ES-I3 (cell line): Measurements from ENCODE around the gene CELF5.

ENCODE experiments used
- H3K36me3 ChIP-seq: 2 replicates; pipeline ENCODE4 v1.6.1; 2013; ENCODE audit warnings: mild to moderate bottlenecking, low read length, control low read depth, moderate library complexity; ENCODE audit not compliant: insufficient read depth
- H3K4me1 ChIP-seq: 2 replicates; pipeline ENCODE4 v1.6.1; 2013; ENCODE audit warnings: mild to moderate bottlenecking, control low read depth, low read length; ENCODE audit not compliant: insufficient read depth
- H3K9ac ChIP-seq: 2 replicates; pipeline ENCODE4 v1.6.1; 2013; ENCODE audit warnings: low read depth, mild to moderate bottlenecking, low read length, moderate library complexity
- H3K9me3 ChIP-seq: 2 replicates; pipeline ENCODE4 v1.6.1; 2013; ENCODE audit warnings: mild to moderate bottlenecking, low read length, moderate library complexity; ENCODE audit not compliant: control insufficient read depth, insufficient read depth

The CELF5 gene

GRCh38 chr19:3257071-3257470 is 32.6 kb downstream of the CELF5 start:
- Histone ChIP-seq H3K9ac (no peak overlapping the region), H3K9me3 (0 out of 2 replicates have a peak, but pooled peaks cover 5% of the 10 kb centered on the region), H3K4me1 (no peaks in the 10 kb centered on the region), H3K36me3 (no peaks in the 10 kb centered on the region)

GRCh38 chr19:3262362-3262761 is 37.9 kb downstream of the CELF5 start:
- Histone ChIP-seq H3K36me3 (no peaks in the 10 kb centered on the region), H3K9ac (no peak overlapping the region), H3K4me1 (no peaks in the 10 kb centered on the region; the same call in 1 of the 2 replicates), H3K9me3 (no peaks in the 10 kb centered on the region)

- Histone ChIP-seq H3K9ac (no peak overlapping the region), H3K4me1 (no peaks in the 10 kb centered on the region; the same call in 1 of the 2 replicates), H3K9me3 (no peaks in the 10 kb centered on the region), H3K36me3 (no peaks in the 10 kb centered on the region)
Observed at GRCh38 chr19:3263866-3264265, 39.4 kb downstream of the CELF5 start.

GRCh38 chr19:3265432-3265831 is 41.0 kb downstream of the CELF5 start:
- H3K4me1 ChIP-seq, result no peaks in the 10 kb centered on the region; the same call in 1 of the 2 replicates
- H3K36me3 ChIP-seq, result no peaks in the 10 kb centered on the region
- H3K9ac ChIP-seq, result no peak overlapping the region
- no peaks in the 10 kb centered on the region for H3K9me3 ChIP-seq

GRCh38 chr19:3266092-3266693 is 41.7 kb downstream of the CELF5 start:
- Histone ChIP-seq H3K36me3 (no peaks in the 10 kb centered on the region), H3K4me1 (no peaks in the 10 kb centered on the region; the same call in 1 of the 2 replicates), H3K9ac (no peak overlapping the region), H3K9me3 (no peaks in the 10 kb centered on the region)

GRCh38 chr19:3266792-3267514 is 42.5 kb downstream of the CELF5 start:
- no peaks in the 10 kb centered on the region for H3K36me3 ChIP-seq
- H3K9me3 ChIP-seq, result no peaks in the 10 kb centered on the region
- no peaks in the 10 kb centered on the region; the same call in 1 of the 2 replicates for H3K4me1 ChIP-seq
- H3K9ac ChIP-seq, result no peak overlapping the region; the same call in 1 of the 2 replicates

GRCh38 chr19:3268326-3268725 is 43.9 kb downstream of the CELF5 start:
- no peak overlapping the region for H3K9ac ChIP-seq
- H3K4me1 ChIP-seq, result no peaks in the 10 kb centered on the region; the same call in 1 of the 2 replicates
- H3K36me3 ChIP-seq, result no peaks in the 10 kb centered on the region
- H3K9me3 ChIP-seq, result no peaks in the 10 kb centered on the region

- no peak overlapping the region for H3K9ac ChIP-seq
- no peaks in the 10 kb centered on the region for H3K36me3 ChIP-seq
- H3K4me1 ChIP-seq, result no peaks in the 10 kb centered on the region; the same call in 1 of the 2 replicates
- H3K9me3 ChIP-seq, result no peaks in the 10 kb centered on the region
Observed at GRCh38 chr19:3268763-3269162, 44.3 kb downstream of the CELF5 start.

GRCh38 chr19:3269916-3270671 is 45.6 kb downstream of the CELF5 start:
- H3K9me3 ChIP-seq, result no peaks in the 10 kb centered on the region
- no peaks in the 10 kb centered on the region for H3K36me3 ChIP-seq
- H3K4me1 ChIP-seq, result no peaks in the 10 kb centered on the region; the same call in 1 of the 2 replicates
- no peak overlapping the region for H3K9ac ChIP-seq

- Histone ChIP-seq H3K4me1 (no peaks in the 10 kb centered on the region; the same call in 1 of the 2 replicates), H3K9me3 (no peaks in the 10 kb centered on the region), H3K9ac (no peak overlapping the region), H3K36me3 (no peaks in the 10 kb centered on the region)
Observed at GRCh38 chr19:3270902-3271301, 46.4 kb downstream of the CELF5 start.

GRCh38 chr19:3272401-3272931 is 48.0 kb downstream of the CELF5 start:
- H3K36me3 ChIP-seq, result no peaks in the 10 kb centered on the region
- no peak overlapping the region for H3K9ac ChIP-seq
- H3K4me1 ChIP-seq, result no peaks in the 10 kb centered on the region
- H3K9me3 ChIP-seq, result no peaks in the 10 kb centered on the region

GRCh38 chr19:3272952-3273351 is 48.5 kb downstream of the CELF5 start:
- H3K4me1 ChIP-seq, result no peaks in the 10 kb centered on the region
- no peaks in the 10 kb centered on the region for H3K9me3 ChIP-seq
- H3K9ac ChIP-seq, result no peak overlapping the region
- H3K36me3 ChIP-seq, result no peaks in the 10 kb centered on the region

GRCh38 chr19:3274245-3274941 is 49.9 kb downstream of the CELF5 start:
- no peaks in the 10 kb centered on the region for H3K36me3 ChIP-seq
- no peaks in the 10 kb centered on the region for H3K4me1 ChIP-seq
- H3K9ac ChIP-seq, result no peak overlapping the region
- H3K9me3 ChIP-seq, result no peaks in the 10 kb centered on the region
